HL-60/S4 treated with phorbol 12-myristate 13-acetate at 8.2 ng/mL for 4 days and 3 days (cell line): ENCODE data around the gene MCM9.
"Not testable (repeated sequence)": the region's sequence is repeated elsewhere in the genome, so short reads cannot be mapped to it uniquely, and the experiment has no call there.

ENCODE experiments used
- in situ Hi-C: fragments of 300-500 bp; cut with MboI; formaldehyde crosslinking; loops from 2 replicates; pipeline ENCODE4 v1.15.0; 2022; ENCODE audit warnings: low sequenced_read_pairs

The MCM9 gene

DNA sequence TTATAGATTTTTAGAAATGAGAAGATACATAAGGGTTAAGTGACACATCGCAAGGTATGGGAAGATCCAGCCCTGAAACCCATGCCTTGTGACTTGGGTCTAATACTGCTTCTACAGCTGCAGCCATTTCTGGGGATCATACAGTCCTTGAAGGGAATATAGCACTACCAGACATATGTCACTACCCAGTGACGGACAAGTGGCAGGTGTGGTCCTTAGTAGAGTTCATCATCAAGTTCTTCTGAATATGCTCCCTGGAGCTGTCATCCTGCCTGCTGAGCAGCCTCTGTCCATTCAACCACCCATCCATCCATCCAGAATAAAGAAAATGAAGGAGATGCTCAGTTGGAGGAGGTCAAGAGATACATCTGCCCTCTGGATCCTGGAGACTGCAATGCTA lies 159.6 kb downstream of the MCM9 start:
- in situ Hi-C loops: no loop called here

- in situ Hi-C loops: no loop called here
Measured at GRCh38 chr6:118774581-118774980, 160.4 kb downstream of the MCM9 start.

DNA sequence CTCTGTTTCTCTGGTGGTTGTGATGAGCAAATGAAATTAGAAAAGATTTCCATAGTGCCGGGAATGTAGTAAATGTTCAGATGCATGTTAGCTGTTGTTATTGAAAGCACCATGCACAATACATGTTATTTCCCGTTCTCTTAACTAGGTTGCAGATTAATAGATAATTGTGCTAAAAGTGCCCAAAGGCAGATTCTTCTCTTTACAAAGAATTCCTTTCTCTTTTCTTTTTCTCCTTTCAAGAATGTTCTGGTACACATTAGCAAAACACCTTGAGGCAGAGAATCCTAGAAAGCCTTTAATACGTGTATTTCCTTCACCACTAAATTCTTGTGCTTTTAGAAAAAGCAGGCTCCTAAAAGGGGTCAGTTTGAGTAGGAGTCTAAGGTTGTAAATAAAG lies 162.1 kb downstream of the MCM9 start:
- in situ Hi-C loops: no loop called here

DNA sequence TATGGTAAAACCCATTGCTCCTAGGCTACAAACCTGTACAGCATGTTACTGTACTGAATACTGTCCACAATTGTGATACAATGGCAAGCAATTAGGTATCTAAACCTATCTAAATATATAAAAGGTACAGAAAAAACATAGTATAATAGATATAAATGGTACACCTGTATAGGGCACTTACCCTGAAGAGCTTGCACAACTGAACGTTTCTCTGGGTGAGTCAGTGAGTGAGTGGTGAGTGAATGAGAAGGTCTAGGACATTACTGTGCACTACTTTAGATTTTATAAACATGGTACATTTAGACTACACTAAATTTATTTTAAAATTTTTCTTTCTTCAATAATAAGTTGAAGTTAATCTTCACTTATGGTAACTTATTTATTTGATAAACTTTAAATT lies 163.7 kb downstream of the MCM9 start:
- in situ Hi-C loops: no loop called here

DNA sequence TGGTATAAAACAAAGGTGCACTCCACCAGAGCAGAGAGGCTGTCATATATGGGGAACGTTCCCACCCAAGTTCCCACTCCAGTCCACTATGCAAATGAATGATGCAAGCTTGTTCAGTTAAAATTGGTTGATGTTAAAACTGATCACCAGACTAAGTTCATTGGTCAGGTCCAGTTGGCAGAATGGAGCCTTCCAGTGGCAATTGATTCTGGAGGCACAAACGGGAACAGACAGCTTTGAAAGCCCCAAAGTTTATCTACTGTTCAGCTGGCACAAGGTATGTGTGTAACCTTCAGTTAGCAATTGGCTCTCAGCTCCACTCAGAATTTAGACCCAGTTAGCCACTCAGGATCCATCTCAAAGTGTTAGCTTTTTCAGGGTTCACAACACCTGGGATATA lies 164.1 kb downstream of the MCM9 start:
- in situ Hi-C loops: no loop called here

DNA sequence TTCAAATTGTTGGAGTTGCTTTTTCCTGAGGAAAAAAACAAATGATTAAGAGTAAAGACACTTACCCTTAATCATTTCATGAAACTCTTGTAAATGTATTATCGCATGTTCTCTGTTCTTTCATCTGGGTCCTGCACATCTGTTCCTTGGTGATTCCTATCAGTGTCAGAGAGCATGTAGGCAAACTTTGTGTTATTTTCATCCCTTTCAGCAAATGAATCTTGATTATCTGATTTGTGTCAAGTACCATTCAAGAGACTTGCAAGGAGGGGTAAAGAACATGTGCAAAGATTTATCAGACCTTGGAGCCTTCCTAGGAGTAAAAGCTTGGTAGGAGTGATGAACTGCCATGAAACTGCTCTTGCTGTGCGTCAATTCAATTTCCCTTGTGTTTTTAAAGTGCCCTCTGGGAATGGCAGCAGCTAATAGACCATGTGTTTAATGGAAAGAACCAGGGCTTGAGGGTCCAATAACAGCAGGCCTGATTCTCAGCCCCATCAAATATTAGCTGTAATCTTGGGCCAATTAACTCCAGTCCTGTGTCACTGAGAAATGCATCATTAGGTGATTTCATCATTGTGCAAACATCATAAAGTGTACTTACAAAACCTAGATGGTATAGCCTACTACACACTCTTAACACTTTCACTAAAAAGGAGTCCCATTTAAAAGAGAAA lies 164.7 kb downstream of the MCM9 start:
- in situ Hi-C loops: no loop called here

GRCh38 chr6:118768904-118769325 lies 166.0 kb downstream of the MCM9 start:
- in situ Hi-C loops: no loop called here

- in situ Hi-C loops: no loop called here
Measured at GRCh38 chr6:118768441-118768840, 166.5 kb downstream of the MCM9 start.

DNA sequence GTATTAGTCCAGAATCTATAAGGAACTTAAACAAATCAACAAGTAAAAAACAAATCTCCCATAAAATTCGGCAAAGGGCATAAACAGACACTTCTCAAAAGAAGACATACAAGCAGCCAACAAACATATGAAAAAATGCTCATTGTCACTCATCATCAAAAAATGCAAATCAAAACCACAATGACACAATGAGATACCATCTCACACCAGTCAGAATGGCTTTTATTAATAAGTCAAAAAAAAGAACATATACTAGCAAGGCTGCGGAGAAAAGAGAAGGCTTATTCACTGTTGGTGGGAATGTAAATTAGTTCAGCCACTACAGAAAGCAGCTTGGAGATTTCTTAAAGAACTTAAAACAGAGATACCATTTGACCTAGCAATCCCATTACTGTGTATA lies 169.6 kb downstream of the MCM9 start:
- in situ Hi-C loops: not testable (repeated sequence)

- in situ Hi-C loops: no loop called here
Measured at GRCh38 chr6:118764766-118765165, 170.2 kb downstream of the MCM9 start.
